HL-60 (cell line): ENCODE measurements around the gene TRIP10. TPM values are rescaled to one million over a fixed set of nuclear protein-coding genes. Genes with fewer than 3 reads are reported as not detected.
"Not testable (repeated sequence)": the region's sequence is repeated elsewhere in the genome, so short reads cannot be mapped to it uniquely, and the experiment has no call there.

Experiments used
- DNase-seq, 2 experiments: peaks; one replicate each; pipeline ENCODE4 v3.0.0-alpha.2; 2010 to 2020; ENCODE audit warnings: low read depth in 1 of 2, low spot score in 1 of 2
- H3K27ac ChIP-seq: fragments of 250-450 bp; sonication (Bioruptor Pico); replicated peaks from 2 replicates; pipeline ENCODE4 v1.5.1; 2020; ENCODE audit warnings: mild to moderate bottlenecking, moderate library complexity
- H3K27me3 ChIP-seq: fragments of 250-450 bp; sonication (Bioruptor Pico); 2 replicates; pipeline ENCODE4 v1.5.1; 2021; ENCODE audit warnings: mild to moderate bottlenecking, moderate library complexity; ENCODE audit not compliant: insufficient read depth, poor library complexity, severe bottlenecking
- H3K4me3 ChIP-seq: replicated peaks from 2 replicates; pipeline ENCODE4 v1.5.1; 2011; ENCODE audit warnings: mild to moderate bottlenecking, control low read depth, low read length; ENCODE audit not compliant: insufficient read depth
- GABPA ChIP-seq: IDR thresholded peaks from 2 replicates; pipeline ENCODE4 v1.6.1; 2012; ENCODE audit warnings: low read depth
- POLR2AphosphoS5 ChIP-seq: IDR thresholded peaks from 2 replicates; pipeline ENCODE4 v1.6.1; 2012; ENCODE audit warnings: low read depth
- REST ChIP-seq: IDR thresholded peaks from 2 replicates; pipeline ENCODE4 v1.6.1; 2012; ENCODE audit warnings: low read depth; ENCODE audit not compliant: insufficient replicate concordance
- SPI1 ChIP-seq: IDR thresholded peaks from 2 replicates; pipeline ENCODE4 v1.6.1; 2012; ENCODE audit warnings: low read depth, mild to moderate bottlenecking, borderline replicate concordance
- microRNA-seq: library from miRNA; unstranded; fragments of <30 nt; microRNA quantifications from one replicate; pipeline ENCODE4, GENCODE V29; 2018
- TF ChIP-seq, protein P1 (sequence below): IDR thresholded peaks from one replicate; pipeline ENCODE4 v1.5.1; 2011; ENCODE audit warnings: low read length, control low read depth, inconsistent platforms; ENCODE audit not compliant: insufficient read depth

The TRIP10 gene

GRCh38 chr19:6797646-6798045 is 58.2 kb downstream of the TRIP10 start:
- Histone ChIP-seq H3K4me3 (no peak overlapping the region), H3K27me3 (no peaks in the 10 kb centered on the region), H3K27ac (no peak overlapping the region)
- TF ChIP-seq GABPA (no peak), POLR2AphosphoS5 (no peak), SPI1 (no peak), REST (no peak)
- TF ChIP-seq, protein P1, sequence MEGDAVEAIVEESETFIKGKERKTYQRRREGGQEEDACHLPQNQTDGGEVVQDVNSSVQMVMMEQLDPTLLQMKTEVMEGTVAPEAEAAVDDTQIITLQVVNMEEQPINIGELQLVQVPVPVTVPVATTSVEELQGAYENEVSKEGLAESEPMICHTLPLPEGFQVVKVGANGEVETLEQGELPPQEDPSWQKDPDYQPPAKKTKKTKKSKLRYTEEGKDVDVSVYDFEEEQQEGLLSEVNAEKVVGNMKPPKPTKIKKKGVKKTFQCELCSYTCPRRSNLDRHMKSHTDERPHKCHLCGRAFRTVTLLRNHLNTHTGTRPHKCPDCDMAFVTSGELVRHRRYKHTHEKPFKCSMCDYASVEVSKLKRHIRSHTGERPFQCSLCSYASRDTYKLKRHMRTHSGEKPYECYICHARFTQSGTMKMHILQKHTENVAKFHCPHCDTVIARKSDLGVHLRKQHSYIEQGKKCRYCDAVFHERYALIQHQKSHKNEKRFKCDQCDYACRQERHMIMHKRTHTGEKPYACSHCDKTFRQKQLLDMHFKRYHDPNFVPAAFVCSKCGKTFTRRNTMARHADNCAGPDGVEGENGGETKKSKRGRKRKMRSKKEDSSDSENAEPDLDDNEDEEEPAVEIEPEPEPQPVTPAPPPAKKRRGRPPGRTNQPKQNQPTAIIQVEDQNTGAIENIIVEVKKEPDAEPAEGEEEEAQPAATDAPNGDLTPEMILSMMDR = no peak
- DNase-seq = no peak

DNA sequence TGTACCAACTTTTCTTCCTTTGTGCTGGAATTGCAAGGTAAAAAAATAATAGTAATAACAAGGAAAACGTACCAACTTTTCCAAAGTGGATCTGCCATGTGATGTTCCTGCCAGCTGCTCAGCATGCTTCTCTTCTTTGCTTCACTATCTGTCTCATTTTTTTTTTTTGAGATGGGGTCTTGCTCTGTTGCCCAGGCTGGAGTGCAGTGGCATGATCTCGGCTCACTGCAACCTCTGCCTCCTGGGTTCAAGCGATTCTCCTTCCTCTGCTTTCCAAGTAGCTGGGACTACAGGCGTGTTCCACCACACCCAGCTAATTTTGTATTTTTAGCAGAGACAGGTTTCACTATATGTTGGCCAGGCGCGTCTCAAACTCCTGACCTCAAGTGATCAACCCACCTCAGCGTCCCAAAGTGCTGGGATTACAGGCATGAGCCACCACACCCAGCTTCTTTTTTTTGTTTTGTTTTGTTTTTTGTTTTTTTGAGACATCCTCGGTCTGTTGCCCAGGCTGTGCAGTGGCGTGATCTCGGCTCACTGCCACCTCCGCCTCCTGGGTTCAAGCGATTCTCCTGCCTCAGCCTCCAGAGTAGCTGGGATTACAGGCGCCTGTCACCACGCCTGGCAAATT is 60.8 kb downstream of the TRIP10 start:
- H3K27ac ChIP-seq = peak overlapping the region; percentile 83
- H3K4me3 ChIP-seq, H3K27me3 ChIP-seq, DNase-seq: not testable (repeated sequence)

GRCh38 chr19:6800991-6801484 is 61.6 kb downstream of the TRIP10 start:
- DNase-seq = no peak
- Histone ChIP-seq H3K4me3 (peak overlapping the region; percentile 25), H3K27ac (peak overlapping the region; percentile 83), H3K27me3 (no peaks in the 10 kb centered on the region)
- TF ChIP-seq GABPA (no peak), REST (no peak), POLR2AphosphoS5 (no peak), SPI1 (no peak)
- TF ChIP-seq, protein P1 = no peak

Small RNA genes within 50 kb of the gene (microRNA-seq; reads per million reads assigned to microRNA genes)
- gene MIR6791 = not detected
